H1 (cell line): ENCODE measurements around the gene COG4. TPM values are rescaled to one million over a fixed set of nuclear protein-coding genes. Genes with fewer than 3 reads are reported as not detected.

Source experiments
- CTCF ChIA-PET: fragments of 300-600 bp; sonication (Branson Sonifier 250); formaldehyde crosslinking; loops from one replicate; lab custom pipeline; 2021; ENCODE audit not compliant: partially characterized antibody; lab: Charles Lee
- POLR2A ChIA-PET: fragments of 300-600 bp; sonication (Branson Sonifier 250); formaldehyde crosslinking; loops from one replicate; lab custom pipeline; 2021; ENCODE audit warnings: inconsistent platforms; ENCODE audit not compliant: partially characterized antibody; lab: Charles Lee
- DNase-seq, 2 experiments: peaks; one replicate each; pipeline versions ENCODE4 v3.0.0 to v3.0.0-alpha.2; 2010 to 2022; ENCODE audit warnings: low spot score in 2 of 2, low read depth in 1 of 2, mixed read lengths in 1 of 2
- FAIRE-seq: peaks from 2 replicates; lab custom pipeline; 2011; peaks lifted over from hg19 to GRCh38; lab: Jason Lieb, UNC
- H2AFZ ChIP-seq: 2 replicates; pipeline ENCODE4 v1.8.1; 2012; ENCODE audit warnings: low read length, inconsistent platforms
- H2AK5ac ChIP-seq: 2 replicates; pipeline ENCODE4 v1.6.1; 2013; ENCODE audit warnings: low read depth, low read length
- H2BK120ac ChIP-seq: replicated peaks from 2 replicates; pipeline ENCODE3; 2013; ENCODE audit warnings: low read depth, low read length, inconsistent platforms
- H2BK12ac ChIP-seq: 2 replicates; pipeline ENCODE4 v1.6.1; 2013; ENCODE audit warnings: low read depth, low read length
- H2BK15ac ChIP-seq: 2 replicates; pipeline ENCODE4 v1.6.1; 2013; ENCODE audit warnings: low read length
- H2BK20ac ChIP-seq: 2 replicates; pipeline ENCODE4 v1.6.1; 2013; ENCODE audit warnings: low read length
- H2BK5ac ChIP-seq: 2 replicates; pipeline ENCODE4 v1.6.1; 2013; ENCODE audit warnings: low read depth, low read length
- H3K14ac ChIP-seq: 2 replicates; pipeline ENCODE4 v1.6.1; 2013; ENCODE audit warnings: inconsistent platforms; ENCODE audit not compliant: insufficient read length
- H3K18ac ChIP-seq: 2 replicates; pipeline ENCODE4 v1.6.1; 2013; ENCODE audit warnings: low read length; ENCODE audit errors: extremely low read depth
- H3K23ac ChIP-seq: 2 replicates; pipeline ENCODE4 v1.6.1; 2013; ENCODE audit warnings: inconsistent platforms; ENCODE audit not compliant: insufficient read length
- H3K23me2 ChIP-seq: 2 replicates; pipeline ENCODE4 v1.6.1; 2013; ENCODE audit warnings: low read depth, low read length
- H3K27ac ChIP-seq: 2 replicates; pipeline ENCODE4 v1.6.1; 2011; ENCODE audit warnings: low read depth, low read length, inconsistent platforms
- H3K27me3 ChIP-seq, 4 experiments: replicated peaks in 1 of 4; 1 replicate in 1 of 4; 2 replicates in 3 of 4; pipeline versions ENCODE4 v1.6.1 to v1.8.1; 2011 to 2013; ENCODE audit warnings: low read length in 3 of 4, mild to moderate bottlenecking in 3 of 4, inconsistent platforms in 2 of 4, mixed read lengths in 2 of 4, moderate library complexity in 1 of 4; ENCODE audit not compliant: control insufficient read depth in 3 of 4, insufficient read depth in 3 of 4; ENCODE audit errors: extremely low read depth in 1 of 4
- H3K36me3 ChIP-seq, 4 experiments: 2 replicates each; pipeline versions ENCODE4 v1.6.1 to v1.8.1; 2011 to 2013; ENCODE audit warnings: mild to moderate bottlenecking in 4 of 4, low read length in 3 of 4, moderate library complexity in 2 of 4, control low read depth in 1 of 4, inconsistent platforms in 1 of 4; ENCODE audit not compliant: insufficient read depth in 4 of 4, control insufficient read depth in 2 of 4
- H3K4ac ChIP-seq: replicated peaks from 2 replicates; pipeline ENCODE3; 2013; ENCODE audit warnings: low read length, low read depth, mixed read lengths, inconsistent platforms; ENCODE audit not compliant: insufficient read length
- H3K4me1 ChIP-seq, 4 experiments: replicated peaks in 1 of 4; 1 replicate in 1 of 4; 2 replicates in 3 of 4; pipeline versions ENCODE4 v1.6.1 to v1.8.1; 2011 to 2013; ENCODE audit warnings: low read length in 3 of 4, inconsistent platforms in 2 of 4, mixed read lengths in 1 of 4; ENCODE audit not compliant: insufficient read depth in 4 of 4, control insufficient read depth in 3 of 4
- H3K4me2 ChIP-seq, 2 experiments: 2 replicates each; pipeline versions ENCODE4 v1.6.1 to v1.8.1; 2011 to 2013; ENCODE audit warnings: low read depth in 2 of 2, low read length in 2 of 2, control low read depth in 1 of 2, inconsistent platforms in 1 of 2, mild to moderate bottlenecking in 1 of 2; ENCODE audit not compliant: insufficient read depth in 1 of 2
- H3K4me3 ChIP-seq, 4 experiments: fragments of 200-600, 300-600 bp in 1 of 4; sonication (generic), shearing (Covaris generic), sonication (Bioruptor Twin) in 1 of 4; 2 replicates each; pipeline versions ENCODE4 v1.5.1 to v1.8.1; 2011 to 2016; ENCODE audit warnings: low read length in 4 of 4, low read depth in 3 of 4, control low read depth in 2 of 4, inconsistent platforms in 2 of 4, mild to moderate bottlenecking in 2 of 4, mixed read lengths in 1 of 4, moderate library complexity in 1 of 4; ENCODE audit not compliant: insufficient read depth in 2 of 4; ENCODE audit errors: extremely low read depth in 1 of 4
- H3K56ac ChIP-seq: replicated peaks from 2 replicates; pipeline ENCODE3; 2013; ENCODE audit warnings: low read depth, mild to moderate bottlenecking, mixed read lengths, low read length, inconsistent platforms; ENCODE audit not compliant: insufficient read length
- H3K79me1 ChIP-seq: 2 replicates; pipeline ENCODE4 v1.6.1; 2013; ENCODE audit warnings: low read depth, low read length, control low read depth
- H3K79me2 ChIP-seq, 2 experiments: 2 replicates each; pipeline versions ENCODE4 v1.6.1 to v1.8.1; 2012 to 2013; ENCODE audit warnings: low read length in 2 of 2, mild to moderate bottlenecking in 2 of 2, inconsistent platforms in 1 of 2; ENCODE audit not compliant: insufficient read depth in 2 of 2, control insufficient read depth in 1 of 2
- H3K9ac ChIP-seq, 4 experiments: replicated peaks in 1 of 4; 1 replicate in 1 of 4; 2 replicates in 3 of 4; pipeline versions ENCODE4 v1.6.1 to v1.8.1; 2011 to 2013; ENCODE audit warnings: low read depth in 3 of 4, low read length in 3 of 4, control low read depth in 2 of 4, mild to moderate bottlenecking in 2 of 4, moderate library complexity in 2 of 4, inconsistent platforms in 1 of 4; ENCODE audit errors: extremely low read depth in 1 of 4
- H3K9me3 ChIP-seq, 2 experiments: 2 replicates each; pipeline versions ENCODE4 v1.6.1 to v1.8.1; 2012 to 2013; ENCODE audit warnings: mild to moderate bottlenecking in 2 of 2, moderate library complexity in 2 of 2, control low read depth in 1 of 2, inconsistent platforms in 1 of 2, low read depth in 1 of 2, low read length in 1 of 2, mixed read lengths in 1 of 2; ENCODE audit not compliant: insufficient read depth in 2 of 2
- H4K20me1 ChIP-seq, 2 experiments: replicated peaks in 1 of 2; 2 replicates each; pipeline versions ENCODE3 to v1.8.1; 2011 to 2013; ENCODE audit warnings: inconsistent platforms in 2 of 2, low read length in 2 of 2, mild to moderate bottlenecking in 1 of 2; ENCODE audit not compliant: insufficient read depth in 2 of 2, control insufficient read depth in 1 of 2
- H4K5ac ChIP-seq: 2 replicates; pipeline ENCODE4 v1.6.1; 2013; ENCODE audit warnings: low read length, low read depth, mixed read lengths, inconsistent platforms; ENCODE audit not compliant: insufficient read length
- H4K8ac ChIP-seq: 2 replicates; pipeline ENCODE4 v1.8.0; 2013; ENCODE audit warnings: mild to moderate bottlenecking, moderate library complexity, low read length, inconsistent platforms; ENCODE audit not compliant: insufficient read depth; ENCODE audit errors: extremely low read depth
- H4K91ac ChIP-seq: replicated peaks from 2 replicates; pipeline ENCODE3; 2013; ENCODE audit warnings: low read length, mixed read lengths, inconsistent platforms; ENCODE audit not compliant: insufficient read length
- ASH2L ChIP-seq: fragments of 200-600, 300-600 bp; sonication (generic); IDR thresholded peaks from one replicate; pipeline ENCODE4 v1.7.1; 2017; ENCODE audit warnings: low read length
- CBX8 ChIP-seq: fragments of 300-800, 300-1000 bp; sonication (generic); IDR thresholded peaks from 2 replicates; pipeline ENCODE4 v1.7.1; 2016; ENCODE audit warnings: low read depth, low read length, borderline replicate concordance
- E2F6 ChIP-seq: IDR thresholded peaks from 2 replicates; pipeline ENCODE4 v1.6.1; 2012; ENCODE audit warnings: inconsistent platforms
- EGR1 ChIP-seq: IDR thresholded peaks from 2 replicates; pipeline ENCODE4 v1.6.1; 2011; ENCODE audit warnings: low read depth, low read length, borderline replicate concordance
- GABPA ChIP-seq: IDR thresholded peaks from 2 replicates; pipeline ENCODE4 v1.6.1; 2011; ENCODE audit warnings: mild to moderate bottlenecking, low read length, moderate library complexity, borderline replicate concordance; ENCODE audit not compliant: insufficient read depth
- MAFK ChIP-seq: IDR thresholded peaks from 2 replicates; pipeline ENCODE4 v1.6.1; 2012; ENCODE audit warnings: low read depth, mild to moderate bottlenecking, improper control_type of control experiment, low read length
- RXRA ChIP-seq: IDR thresholded peaks from 2 replicates; pipeline ENCODE4 v1.6.1; 2011; ENCODE audit warnings: low read depth, mild to moderate bottlenecking, low read length, moderate library complexity; ENCODE audit not compliant: insufficient read depth
- SIRT6 ChIP-seq: IDR thresholded peaks from one replicate; pipeline ENCODE4 v1.7.1; 2012; ENCODE audit warnings: low read length, inconsistent platforms
- TAF1 ChIP-seq: IDR thresholded peaks from 2 replicates; pipeline ENCODE4 v1.6.1; 2011; ENCODE audit warnings: mild to moderate bottlenecking, low read depth, low read length
- USF2 ChIP-seq: IDR thresholded peaks from 2 replicates; pipeline ENCODE4 v1.6.1; 2011; ENCODE audit warnings: low read length, improper control_type of control experiment
- WGBS, 2 experiments: shearing (Covaris generic) in 1 of 2; methylation state at CpG; one replicate each; pipeline versions ENCODE4 v1.1.6 to v1.1.7; 2013 to 2015; ENCODE audit warnings: low lambda C conversion rate in 2 of 2, mixed read lengths in 2 of 2, inconsistent platforms in 1 of 2, low coverage in 1 of 2, missing lambda C conversion rate in 1 of 2; ENCODE audit not compliant: insufficient replicate concordance in 2 of 2, insufficient coverage in 1 of 2, insufficient read length in 1 of 2; ENCODE audit errors: extremely low coverage in 1 of 2, missing lambda C conversion rate in 1 of 2; 5-methylcytosine and 5-hydroxymethylcytosine counted together
- polyA plus RNA-seq, 7 experiments: library from polyadenylated mRNA; depleted of rRNA in 3 of 7; stranded (reverse) in 5 of 7; unstranded in 2 of 7; fragments of >200 nt in 5 of 7; fragments of 200-250 nt in 2 of 7; gene quantifications; 1 replicate in 5 of 7; 2 replicates in 1 of 7; 4 replicates in 1 of 7; pipeline versions ENCODE4 v1.2.1 to v1.2.3, GENCODE V29; 2011 to 2013; ENCODE audit warnings: missing spikeins in 2 of 7, mixed read lengths in 2 of 7
- total RNA-seq: library from RNA; stranded (reverse); fragmentation: NEBNext Ultra II Directional; extraction: Animal tissue kit (Norgen Biotek cat#: 25700); gene quantifications from 2 replicates; pipeline ENCODE4 v1.2.1, GENCODE V29; 2021

Gene COG4
- total and polyA plus RNA-seq, 2 of the 8 experiments (the other 6 are each of a cell fraction or from before 2014, with no cell fraction given) = 46.1 to 50.2 TPM

- Histone ChIP-seq H4K20me1 (no peaks in the 10 kb centered on the region), H3K4me1 (peaks cover 30 to 48% (median 40%) of the 10 kb centered on the region in 4 experiments), H3K36me3 (peaks cover 0 to 5% (median 0%) of the 10 kb centered on the region in 4 experiments; a peak in 3 of 8 replicates), H3K23ac (no peak overlapping the region), H3K4me3 (no peak overlapping the region), H3K27me3 (no peaks in the 10 kb centered on the region), H3K18ac (no peak overlapping the region; the same call in 1 of the 2 replicates), H3K56ac (no peak overlapping the region), H3K79me2 (peaks cover 0 to 68% of the 10 kb centered on the region in 2 experiments; a peak in 3 of 4 replicates), H3K79me1 (peaks cover 12% of the 10 kb centered on the region), H3K9ac (peak overlapping the region in 1 of 4 experiments; percentile 18; a peak in 1 of 7 replicates), H3K14ac (no peak overlapping the region), H2BK120ac (no peak overlapping the region), H2BK20ac (peak overlapping the region; percentile 72; the same call in 1 of the 2 replicates), H3K4me2 (no peak overlapping the region; a peak in 2 of 4 replicates), H2BK15ac (peak overlapping the region; percentile 97; the same call in 1 of the 2 replicates), H3K9me3 (no peaks in the 10 kb centered on the region), H4K91ac (peak overlapping the region; percentile 39), H2BK5ac (peak overlapping the region; percentile 78), H2AFZ (no peak overlapping the region), H3K23me2 (peaks cover 3% of the 10 kb centered on the region), H2BK12ac (peak overlapping the region; percentile 75; the same call in 1 of the 2 replicates), H3K27ac (peak overlapping the region; percentile 30), H2AK5ac (peak overlapping the region; percentile 4; the same call in 1 of the 2 replicates), H3K4ac (no peak overlapping the region), H4K5ac (no peak overlapping the region), H4K8ac (no peak overlapping the region)
- DNase-seq (no peak), FAIRE-seq (no peak)
- WGBS, 2 experiments = 74% methylated on average over 12 of the region's 12 CpGs; no CpG with 5 or more reads in 1 of the 2 experiments
- POLR2A ChIA-PET = interaction anchor here (0.8 to 2.6 kb wide), 8 partner anchors 11 to 52 kb away, joined by 3 to 9 read pairs (median 4); no protein-coding TSS in a partner anchor
- CTCF ChIA-PET = interaction anchor here (0.9 to 2.6 kb wide), 5 partner anchors 9 to 39 kb away, joined by 3 to 10 read pairs (median 6); no protein-coding TSS in a partner anchor
- TF ChIP-seq USF2 = no peak
- TF ChIP-seq TAF1 = no peak
- no peak for TF ChIP-seq MAFK
- TF ChIP-seq RXRA = no peak
- no peak for TF ChIP-seq SIRT6
- no peak for TF ChIP-seq CBX8
- no peak for TF ChIP-seq EGR1
- TF ChIP-seq GABPA = no peak
- no peak for TF ChIP-seq ASH2L
- no peak for TF ChIP-seq E2F6
Observed at GRCh38 chr16:70432723-70433457, 90.5 kb downstream of the COG4 start.
